ENCODE measurements around the gene OSMR.

Gene OSMR

DNA sequence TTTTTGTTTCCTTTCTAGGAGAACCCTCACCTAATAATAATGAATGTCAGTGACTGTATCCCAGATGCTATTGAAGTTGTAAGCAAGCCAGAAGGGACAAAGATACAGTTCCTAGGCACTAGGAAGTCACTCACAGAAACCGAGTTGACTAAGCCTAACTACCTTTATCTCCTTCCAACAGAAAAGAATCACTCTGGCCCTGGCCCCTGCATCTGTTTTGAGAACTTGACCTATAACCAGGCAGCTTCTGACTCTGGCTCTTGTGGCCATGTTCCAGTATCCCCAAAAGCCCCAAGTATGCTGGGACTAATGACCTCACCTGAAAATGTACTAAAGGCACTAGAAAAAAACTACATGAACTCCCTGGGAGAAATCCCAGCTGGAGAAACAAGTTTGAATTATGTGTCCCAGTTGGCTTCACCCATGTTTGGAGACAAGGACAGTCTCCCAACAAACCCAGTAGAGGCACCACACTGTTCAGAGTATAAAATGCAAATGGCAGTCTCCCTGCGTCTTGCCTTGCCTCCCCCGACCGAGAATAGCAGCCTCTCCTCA is 87.1 kb downstream of the OSMR start:
- no peak for DNase-seq

DNA sequence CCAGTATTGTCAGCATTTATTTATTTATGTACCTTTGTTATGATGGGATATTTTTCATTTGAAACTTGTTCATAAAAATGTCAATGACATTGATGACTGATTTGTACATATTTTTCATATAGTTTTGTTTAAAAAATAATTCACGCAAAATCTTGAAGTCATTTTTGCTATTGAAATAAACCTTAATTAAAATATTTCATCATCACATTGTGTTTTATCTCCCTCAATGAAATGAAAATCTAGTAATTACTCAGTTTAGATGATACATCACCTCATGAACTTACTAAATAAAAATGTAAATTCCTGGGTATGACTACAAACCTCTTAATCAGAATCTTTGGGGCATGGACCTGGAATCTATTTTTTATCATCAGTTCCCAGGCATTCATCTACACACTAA is 89.6 kb downstream of the OSMR start:
- DNase-seq: no peak

DNA sequence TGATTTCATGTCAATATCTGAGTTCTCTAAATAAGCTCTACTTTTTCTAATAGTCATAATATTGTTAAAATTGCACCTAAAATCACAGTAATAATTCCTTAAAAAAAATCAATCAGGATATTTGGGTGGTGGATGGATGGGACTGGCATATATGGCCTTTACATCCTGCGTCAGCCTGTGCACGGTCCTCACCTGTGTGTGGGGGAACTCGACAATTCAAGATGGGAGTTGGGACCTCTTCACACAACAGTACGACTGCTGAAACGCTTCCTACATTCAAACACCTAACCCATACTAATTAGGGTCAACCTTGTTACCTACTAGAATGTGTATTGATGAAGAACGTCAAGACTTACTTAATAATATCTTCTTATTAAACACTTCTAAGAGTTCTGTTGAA is 90.5 kb downstream of the OSMR start:
- no peak for DNase-seq

DNA sequence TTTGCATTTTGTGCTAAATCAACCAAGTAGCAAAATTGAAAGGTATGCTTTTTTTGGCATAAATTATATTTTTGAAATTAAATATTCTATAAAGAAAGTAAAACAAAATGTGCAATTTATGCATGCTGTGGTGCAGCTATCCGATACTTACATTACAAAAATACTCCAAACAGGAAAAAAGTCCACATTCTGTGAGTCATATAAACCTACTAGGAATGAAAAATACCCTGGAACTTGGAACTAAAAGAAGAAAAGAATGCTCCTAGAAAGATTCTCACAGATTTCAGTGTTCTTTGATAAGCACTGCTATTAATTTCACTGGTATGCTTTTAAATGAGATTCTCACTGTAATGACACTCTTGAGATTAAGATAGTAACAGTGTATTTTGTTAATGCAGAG is 92.6 kb downstream of the OSMR start:
- DNase-seq: no peak

DNA sequence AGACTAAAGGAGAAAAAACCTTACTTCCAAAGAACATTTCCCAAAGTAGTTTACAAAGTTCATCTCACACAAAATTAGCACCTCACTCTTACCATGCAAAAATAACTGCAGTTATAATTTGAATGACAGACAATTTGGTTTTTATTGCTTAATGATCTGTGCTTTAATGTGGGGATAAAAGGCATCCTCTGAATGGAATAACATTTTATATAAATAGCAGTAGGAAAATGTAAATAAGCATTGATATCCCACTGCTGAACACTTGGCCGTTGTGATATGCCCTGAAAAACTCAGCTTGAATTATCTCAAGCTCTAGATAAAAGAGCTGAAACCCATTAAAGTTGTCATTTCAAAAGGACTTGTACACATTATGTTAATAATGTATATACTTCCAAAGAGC is 93.2 kb downstream of the OSMR start:
- DNase-seq: no peak

DNA sequence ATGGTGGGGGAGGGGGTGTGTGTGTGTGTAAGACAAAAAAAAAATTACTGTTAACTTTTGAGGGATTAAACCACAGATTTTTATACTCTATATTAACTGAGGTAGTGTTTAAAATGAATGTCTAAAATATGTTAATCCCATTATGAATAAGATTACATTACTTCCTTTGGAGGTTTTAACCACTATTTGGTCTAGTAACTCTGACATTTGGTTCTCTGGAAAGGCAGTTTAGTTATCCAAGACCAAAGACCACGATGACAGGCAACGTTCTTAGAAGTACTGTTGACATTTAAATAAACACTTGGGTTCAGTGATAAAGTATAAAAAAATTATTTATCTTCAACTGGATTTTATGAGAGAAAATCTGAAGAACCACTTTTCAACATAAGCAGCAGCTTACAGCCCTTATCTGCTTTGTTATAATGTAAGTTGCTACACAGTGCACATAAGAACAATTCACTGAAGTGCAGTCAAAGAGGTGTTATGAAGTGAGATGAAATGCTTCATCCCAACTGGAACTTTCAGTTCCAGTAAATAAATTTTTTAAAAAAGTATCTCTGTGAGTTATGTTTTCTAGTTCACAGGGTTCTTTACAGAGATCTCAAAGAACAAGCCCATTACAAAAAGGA is 94.5 kb downstream of the OSMR start:
- DNase-seq: no peak

DNA sequence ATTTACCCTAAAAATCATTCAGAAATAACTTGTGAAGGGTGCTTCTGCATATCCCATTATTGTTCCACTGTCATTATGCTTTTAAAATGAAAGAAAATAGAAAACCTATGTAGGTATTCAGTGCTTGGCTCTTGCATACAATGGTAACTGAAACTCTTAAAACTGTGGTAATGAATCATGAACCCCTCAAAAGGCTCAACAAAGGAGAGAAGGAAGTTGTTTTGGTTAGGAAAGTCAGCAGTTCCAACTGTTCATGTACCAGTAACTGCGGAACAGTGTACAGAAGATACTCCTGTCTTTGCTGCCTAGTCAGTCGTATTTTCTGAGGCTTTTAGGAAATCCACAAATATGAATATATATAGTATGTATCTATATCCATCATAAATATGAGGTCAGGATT is 96.1 kb downstream of the OSMR start:
- no peak for DNase-seq

DNA sequence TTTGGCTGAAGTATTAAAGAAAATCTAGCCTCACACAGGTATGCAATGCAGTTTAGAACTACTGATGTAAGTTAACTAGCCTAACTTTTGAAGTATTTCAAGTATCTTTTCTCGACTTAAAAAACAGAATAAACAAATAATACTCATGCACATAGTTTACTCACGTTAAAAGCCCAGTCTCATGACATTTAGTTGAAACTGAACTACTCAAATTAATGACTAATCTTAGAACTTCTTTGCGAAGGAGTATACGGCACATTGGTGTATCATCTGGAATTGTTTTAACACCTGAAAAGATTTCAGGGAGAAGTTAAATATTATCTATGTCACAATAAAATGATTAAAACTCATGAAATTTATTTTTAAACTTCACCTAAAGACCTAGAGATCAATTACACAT is 98.5 kb downstream of the OSMR start:
- DNase-seq: no peak

DNA sequence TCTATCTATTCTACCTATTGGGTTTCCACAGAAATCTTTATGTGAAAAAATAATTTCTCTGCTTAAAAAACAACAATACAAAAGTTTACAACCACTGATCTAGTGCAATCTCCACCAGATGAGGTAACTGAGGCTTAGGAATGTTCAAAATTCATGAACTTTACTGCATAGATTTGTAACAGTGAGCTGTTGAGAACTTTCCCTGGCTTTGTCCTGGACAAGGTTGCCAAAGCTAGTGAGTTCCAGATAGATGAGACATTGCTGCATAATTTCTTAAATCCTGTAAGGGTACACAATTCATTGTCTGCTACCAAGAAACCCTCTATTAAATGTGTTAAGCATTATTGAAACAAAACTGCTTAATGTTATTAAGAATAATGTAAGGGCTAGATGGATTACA is 102.7 kb downstream of the OSMR start:
- DNase-seq: no peak

DNA sequence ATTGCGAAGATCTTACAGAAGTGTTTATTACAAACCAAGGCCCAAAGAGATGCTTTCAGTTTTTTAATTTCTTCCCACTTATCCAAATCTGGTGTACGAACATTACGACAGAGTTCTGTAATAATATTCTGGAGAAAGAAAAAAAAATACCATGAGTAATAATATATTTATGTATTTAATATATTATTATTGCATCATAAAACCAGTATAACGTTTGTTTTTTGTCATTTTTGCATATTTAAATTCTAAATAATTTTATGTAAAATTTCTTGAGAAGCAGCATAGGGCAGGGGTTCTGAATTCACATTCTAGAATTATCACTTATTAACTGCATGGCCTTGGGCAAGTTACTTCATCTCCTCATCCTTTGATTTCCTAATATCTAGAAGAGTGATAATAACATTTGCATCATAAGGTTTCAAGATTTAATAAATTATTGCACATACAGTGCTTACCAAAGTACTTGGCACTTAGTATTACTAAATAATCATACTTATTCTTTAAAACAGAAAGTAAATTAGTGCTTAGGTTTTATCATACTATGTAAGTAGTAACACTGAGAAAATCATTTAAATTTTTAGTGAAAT is 107.7 kb downstream of the OSMR start:
- DNase-seq: no peak

DNA sequence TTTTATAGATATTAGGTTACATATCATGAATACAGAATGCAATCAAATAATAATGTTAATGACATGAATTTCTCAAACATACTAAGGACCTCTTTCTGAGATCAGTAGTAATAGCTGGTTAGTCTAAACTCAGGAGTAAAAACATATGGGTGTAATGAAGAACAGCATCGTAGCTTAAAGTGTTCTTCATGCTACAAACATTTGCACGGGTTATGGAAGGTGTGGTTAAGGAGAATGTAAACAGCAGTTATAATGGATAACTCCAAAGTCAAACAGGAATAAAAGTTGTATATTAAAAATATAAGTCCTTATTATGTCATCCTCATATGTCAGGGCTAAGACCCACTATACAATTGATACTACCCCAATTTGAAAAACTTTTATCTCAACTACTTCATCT is 115.9 kb downstream of the OSMR start:
- DNase-seq: no peak

DNA sequence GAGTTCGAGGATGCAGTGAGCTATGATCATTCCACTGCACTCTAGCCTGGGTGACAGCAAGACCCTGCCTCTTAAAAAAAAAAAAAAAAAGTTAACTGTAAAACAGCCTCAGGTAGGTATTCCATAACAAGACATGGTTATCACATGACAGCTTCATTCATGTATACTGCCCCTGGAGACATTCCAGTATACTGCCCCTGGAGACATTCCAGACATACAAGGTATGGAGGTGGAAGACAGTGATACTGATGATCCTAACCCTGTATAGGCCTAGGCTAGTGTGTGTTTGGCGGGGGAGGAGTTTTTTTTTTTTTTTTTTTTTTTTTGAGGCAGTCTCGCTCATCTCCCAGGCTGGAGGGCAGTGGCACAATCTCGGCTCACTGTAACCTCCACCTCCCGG is 122.9 kb downstream of the OSMR start:
- no peak for DNase-seq

DNA sequence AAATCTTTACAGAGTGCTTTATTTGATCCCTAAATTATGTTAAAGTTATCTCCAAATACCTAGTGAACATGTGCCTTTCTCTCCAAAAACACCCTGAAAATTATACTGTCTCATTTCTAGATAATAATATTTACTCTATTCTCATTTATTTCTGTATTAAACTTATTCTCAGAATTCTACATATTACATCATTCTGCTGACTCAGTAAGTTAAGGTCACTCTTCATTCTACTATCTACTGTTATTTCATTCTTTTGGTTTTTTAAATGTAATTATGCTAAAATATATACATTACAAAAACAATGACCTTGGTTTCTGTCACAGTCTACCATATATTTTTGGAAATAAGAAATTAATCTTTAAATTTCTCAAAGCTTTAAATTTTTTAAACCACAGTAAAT is 132.2 kb downstream of the OSMR start:
- DNase-seq: no peak

DNA sequence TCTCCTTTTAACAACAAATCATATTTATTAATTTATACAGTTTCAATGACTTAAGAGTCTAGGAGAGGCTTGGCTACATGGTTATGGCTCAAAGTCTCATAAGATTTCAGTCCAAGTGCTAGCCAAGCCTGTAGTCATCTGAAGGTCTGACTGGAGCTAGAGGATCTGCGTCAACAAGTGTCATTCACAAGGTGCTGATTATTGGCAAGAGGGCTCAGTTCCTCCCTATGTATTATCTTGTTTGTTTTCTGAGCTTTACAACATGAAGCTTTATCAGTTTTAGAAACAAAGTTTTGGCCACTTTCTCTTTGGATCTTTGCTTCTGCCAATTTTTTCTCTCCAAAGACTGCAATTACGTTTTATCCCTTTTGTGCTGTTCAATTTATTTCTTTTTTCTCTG is 133.7 kb downstream of the OSMR start:
- no peak for DNase-seq

Measured in CD4-positive, alpha-beta T cell treated with Interleukin-4 for 1 hour (primary cell).